Right lobe of liver (tissue), 4 donors: Measurements from ENCODE around the gene PDCD11.

Source experiments
- POLR2A ChIP-seq: fragments of 450-650 bp; IDR thresholded peaks from one replicate; pipeline ENCODE4 v1.6.1; 2017; ENCODE audit warnings: antibody characterized with exemption, mild to moderate bottlenecking
- TF ChIP-seq, protein P1 (sequence below), 4 donors: fragments of 200-600 bp in 3 of 4; fragments of 450-650 bp in 1 of 4; IDR thresholded peaks; one replicate each; pipeline versions ENCODE4 v1.5.1 to v1.8.0; 2016 to 2022; ENCODE audit warnings: antibody characterized with exemption in 4 of 4, mild to moderate bottlenecking in 2 of 4
- donor health status: DM: no; HTN: no; CAD: no.
- donor health status: DM: no; HTN: no; CAD: no.
- donor health status: DM: no; HTN: yes; CAD: no.

DNA sequence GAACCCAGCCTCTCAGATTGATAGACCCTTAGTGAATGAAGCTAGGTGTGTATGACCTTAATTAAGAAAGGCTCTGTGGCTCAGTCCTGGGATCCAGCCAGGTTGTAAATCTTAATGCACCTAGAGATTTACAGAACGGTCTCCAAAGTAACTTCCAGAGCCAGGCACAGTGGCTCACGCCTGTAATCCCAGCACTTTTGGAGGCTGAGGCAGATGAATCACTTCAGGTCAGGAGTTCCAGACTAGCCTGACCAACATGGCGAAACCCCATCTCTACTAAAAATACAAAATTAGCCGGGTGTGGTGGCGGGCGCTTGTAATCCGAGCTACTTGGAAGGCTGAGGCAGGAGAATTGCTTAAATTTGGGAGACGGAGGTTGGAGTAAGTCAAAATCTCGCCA lies 31.4 kb downstream of the PDCD11 start:
- TF ChIP-seq, protein P1, sequence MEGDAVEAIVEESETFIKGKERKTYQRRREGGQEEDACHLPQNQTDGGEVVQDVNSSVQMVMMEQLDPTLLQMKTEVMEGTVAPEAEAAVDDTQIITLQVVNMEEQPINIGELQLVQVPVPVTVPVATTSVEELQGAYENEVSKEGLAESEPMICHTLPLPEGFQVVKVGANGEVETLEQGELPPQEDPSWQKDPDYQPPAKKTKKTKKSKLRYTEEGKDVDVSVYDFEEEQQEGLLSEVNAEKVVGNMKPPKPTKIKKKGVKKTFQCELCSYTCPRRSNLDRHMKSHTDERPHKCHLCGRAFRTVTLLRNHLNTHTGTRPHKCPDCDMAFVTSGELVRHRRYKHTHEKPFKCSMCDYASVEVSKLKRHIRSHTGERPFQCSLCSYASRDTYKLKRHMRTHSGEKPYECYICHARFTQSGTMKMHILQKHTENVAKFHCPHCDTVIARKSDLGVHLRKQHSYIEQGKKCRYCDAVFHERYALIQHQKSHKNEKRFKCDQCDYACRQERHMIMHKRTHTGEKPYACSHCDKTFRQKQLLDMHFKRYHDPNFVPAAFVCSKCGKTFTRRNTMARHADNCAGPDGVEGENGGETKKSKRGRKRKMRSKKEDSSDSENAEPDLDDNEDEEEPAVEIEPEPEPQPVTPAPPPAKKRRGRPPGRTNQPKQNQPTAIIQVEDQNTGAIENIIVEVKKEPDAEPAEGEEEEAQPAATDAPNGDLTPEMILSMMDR (IDR thresholded peaks at IDR 0.05), result no peak
- no peak for TF ChIP-seq POLR2A
